HG02852 (cell line): ENCODE results near the gene NXT2.
"Not testable (repeated sequence)": the region's sequence is repeated elsewhere in the genome, so short reads cannot be mapped to it uniquely, and the experiment has no call there.

ENCODE experiments used
- ATAC-seq: cut with Tn5 transposase; IDR thresholded peaks from one replicate; pipeline ENCODE4 v1.9.1; 2021; ENCODE audit warnings: mild to moderate bottlenecking, moderate library complexity; ENCODE audit not compliant: unreplicated experiment

NXT2 gene

DNA sequence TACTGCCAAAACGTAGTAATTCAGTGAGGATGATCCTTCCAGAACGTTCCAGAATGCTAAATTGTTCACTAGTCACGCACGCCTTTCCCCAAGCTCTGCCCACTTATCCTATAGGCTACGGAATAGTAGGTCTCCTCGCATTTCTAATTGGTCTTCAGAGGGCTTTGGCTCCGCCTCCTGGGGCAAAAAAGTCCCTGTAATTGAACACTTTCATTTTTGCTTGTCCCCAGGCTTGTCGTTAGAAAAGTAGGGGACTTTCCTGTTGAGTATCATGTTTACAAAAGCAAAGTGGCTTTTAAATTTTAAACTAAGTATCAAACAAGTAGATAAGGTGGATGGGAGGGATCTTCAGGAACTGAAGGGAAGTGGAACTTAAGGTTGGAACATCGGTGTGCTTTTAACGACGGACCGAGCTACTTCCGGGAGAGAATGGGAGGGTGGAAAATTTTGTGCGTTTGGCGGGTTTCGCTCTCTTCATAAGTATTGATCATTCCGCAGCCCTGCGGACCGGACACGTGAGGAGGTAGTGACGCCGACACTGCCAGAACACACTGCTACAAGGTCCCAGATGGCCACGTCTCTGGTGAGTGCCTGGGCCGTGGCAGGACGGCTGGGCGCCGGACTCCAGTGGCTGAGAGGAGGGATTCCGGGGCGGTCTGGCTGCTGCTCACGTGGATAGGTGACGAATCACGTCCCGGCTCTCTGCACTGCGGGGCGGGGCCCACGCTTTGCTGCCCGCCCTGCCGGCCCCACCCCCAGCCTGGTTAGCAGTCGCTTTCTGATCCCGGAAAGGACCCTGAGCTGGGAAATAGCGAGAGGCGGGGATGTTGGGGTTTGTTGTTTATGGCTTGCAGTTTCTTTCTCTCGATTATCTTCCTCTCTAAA lies at the start of gene NXT2:
TSS of gene NXT2 (plus strand) at position 406 of the 885 bp plus-strand sequence. CDS start at position 569, 163 bp downstream.
- peak; percentile 96 for ATAC-seq

DNA sequence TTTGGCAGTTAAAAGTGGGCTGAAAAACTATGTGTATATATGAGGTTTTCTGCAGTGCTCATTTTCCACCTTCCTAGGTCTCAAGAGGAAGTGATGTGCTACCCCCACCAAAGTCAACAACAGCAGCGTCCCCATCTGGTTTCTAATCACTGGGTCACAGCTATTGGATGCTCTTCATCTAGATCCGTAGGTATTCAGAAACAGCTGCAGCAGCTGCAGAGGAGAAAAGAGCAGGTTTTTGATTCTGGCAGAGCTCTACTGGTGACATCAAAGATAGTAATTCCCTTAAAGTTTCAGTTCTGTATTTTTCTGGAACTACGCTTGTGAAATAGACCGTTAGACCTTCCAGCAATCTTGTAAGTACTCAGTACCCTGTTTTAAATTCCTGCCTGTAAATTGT lies 49.0 kb upstream of the NXT2 start:
- ATAC-seq = peak; percentile 43

DNA sequence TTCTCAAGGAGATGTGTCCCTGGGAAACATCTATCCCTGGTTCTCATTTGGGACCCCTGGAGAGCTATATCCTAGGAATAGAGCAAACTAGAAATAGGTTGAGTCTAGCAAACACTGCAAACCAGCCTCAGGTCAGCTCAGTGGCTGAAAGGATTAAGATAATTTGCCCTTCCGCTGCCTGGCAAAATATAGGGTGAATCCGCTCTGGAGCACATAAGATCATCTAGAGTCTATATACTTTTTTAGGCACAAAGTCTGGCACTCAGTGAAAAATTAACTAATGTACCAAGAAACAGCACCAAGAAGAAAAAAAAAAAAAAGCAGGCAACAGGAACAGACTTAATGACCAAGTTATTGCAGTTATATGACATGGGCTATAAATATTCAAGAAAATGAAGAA lies 47.5 kb upstream of the NXT2 start:
- ATAC-seq = no peak

DNA sequence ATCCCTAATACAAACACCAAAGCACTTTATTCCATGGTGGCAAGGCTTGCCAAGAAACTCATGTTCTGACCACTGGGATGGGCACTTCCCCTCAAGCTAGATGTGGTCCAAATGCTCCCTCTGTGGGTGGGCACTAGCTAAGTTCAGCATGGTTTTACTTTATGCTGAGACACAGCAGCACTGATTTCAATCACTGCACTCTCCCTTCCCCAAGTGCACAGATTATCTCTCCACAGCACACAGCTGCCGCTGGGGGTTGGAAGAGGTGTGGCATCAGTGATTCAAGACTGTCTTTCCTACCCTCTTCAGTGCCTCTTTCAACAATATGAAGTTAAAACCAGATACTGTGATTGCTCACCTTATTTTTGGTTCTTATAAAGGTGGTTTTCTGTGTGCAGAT lies 38.2 kb upstream of the NXT2 start:
- no peak for ATAC-seq

DNA sequence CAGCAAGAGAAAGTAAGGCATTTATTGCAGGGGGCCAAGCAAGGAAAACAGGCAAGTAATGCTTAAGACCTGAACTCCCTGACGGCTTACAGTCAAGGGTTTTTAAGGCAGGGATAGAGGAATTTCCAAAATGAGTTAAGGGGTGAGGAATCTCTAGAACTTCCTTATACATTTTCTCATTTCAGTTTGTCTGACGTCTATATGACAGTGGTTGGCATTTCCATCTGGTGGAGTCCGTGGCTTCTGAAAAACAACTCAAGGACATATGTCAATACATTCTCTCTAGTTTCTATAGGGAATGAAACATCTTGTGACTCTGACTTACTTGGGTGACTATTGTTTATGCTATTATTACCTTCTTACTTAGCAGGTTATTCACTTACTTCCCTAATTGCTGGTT lies 35.5 kb upstream of the NXT2 start:
- no peak for ATAC-seq

DNA sequence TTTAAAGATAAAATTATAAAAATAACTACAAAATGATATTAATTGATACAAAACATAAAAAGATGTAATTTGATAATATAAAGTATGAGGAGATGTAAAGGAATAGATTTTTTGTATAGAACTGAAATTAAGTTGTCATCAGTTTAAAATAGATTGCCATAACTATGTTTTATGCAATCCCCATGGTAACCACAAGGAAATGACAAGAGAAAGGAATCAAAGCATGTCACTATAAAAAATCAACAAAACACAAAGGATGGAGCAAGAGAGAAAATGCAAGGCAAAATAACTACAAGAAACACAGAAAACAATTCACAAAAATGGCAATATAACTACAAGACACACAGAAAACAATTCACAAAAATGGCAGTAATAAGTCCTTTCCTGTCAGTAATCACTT lies 27.7 kb upstream of the NXT2 start:
- ATAC-seq = no peak

DNA sequence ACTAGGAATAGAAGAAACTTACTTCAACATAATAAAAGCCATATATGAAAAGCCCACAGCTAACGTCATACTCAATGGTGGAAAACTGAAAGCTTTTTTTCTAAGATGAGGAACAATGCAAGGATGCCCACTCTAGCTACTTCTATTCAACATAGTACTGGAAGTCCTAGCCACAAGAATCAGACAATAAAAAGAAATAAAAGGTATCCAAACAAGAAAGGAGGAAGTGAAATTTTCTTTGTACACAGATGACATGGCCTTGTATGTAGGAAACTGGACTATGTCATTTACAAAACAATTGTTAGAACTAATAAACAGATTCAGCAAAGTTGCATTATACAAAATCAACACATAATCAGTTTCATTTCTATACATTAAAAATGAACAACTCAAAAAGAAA lies 25.5 kb upstream of the NXT2 start:
- no peak for ATAC-seq

DNA sequence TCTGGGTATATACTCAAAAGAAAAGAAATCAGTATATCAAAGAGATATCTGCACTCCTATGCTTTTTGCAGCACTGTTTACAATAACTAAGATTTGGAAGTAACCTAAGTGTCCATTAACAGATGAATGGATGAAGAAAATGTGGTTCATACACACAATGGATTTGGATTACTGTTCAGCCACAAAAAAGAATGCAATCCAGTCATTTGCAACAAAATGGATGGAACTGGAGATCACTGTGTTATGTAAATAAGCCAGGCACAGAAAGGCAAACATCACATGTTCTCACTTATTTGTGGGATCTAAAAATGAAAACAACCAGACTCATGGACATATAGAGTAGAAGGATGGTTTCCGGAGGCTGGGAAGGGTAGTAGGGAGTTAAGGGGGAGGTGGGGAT lies 17.6 kb upstream of the NXT2 start:
- ATAC-seq = no peak

DNA sequence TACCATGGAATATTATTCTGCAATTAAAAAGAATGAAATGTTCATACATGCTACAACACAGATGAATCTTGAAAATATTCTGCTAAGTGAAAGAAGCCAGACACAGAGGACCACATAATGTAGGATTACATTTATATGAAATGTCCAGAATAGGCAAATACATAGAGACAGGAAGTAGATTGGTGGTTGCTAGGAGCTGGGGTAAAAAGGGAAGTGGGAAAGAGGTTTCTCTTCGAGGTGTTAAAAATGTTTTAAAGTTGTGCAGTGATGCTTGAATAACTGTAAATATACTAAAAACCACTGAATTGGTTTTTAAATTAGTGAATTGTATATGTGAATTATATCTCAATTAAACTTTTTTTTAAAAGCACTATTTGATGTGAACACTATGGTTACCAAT lies 3.6 kb upstream of the NXT2 start:
- no peak for ATAC-seq

DNA sequence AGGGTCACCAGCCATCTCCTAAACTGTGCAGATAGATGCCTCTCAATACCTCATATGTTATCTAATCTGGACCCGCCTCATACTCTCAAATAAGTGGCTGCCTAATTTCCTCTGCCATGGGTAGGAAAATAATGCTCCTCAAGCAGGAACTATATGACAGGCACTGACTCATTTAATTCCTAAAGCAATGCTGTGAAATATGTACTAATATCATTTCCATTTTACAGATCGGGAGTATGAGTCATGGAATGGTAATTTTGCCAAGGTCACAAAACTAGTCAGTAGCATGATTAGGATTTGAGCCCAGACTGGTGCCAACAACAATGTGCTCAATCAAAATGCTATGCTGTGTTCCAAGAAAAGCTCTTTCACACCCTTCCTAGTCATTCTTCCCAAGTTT lies 3.0 kb upstream of the NXT2 start:
- ATAC-seq = no peak

DNA sequence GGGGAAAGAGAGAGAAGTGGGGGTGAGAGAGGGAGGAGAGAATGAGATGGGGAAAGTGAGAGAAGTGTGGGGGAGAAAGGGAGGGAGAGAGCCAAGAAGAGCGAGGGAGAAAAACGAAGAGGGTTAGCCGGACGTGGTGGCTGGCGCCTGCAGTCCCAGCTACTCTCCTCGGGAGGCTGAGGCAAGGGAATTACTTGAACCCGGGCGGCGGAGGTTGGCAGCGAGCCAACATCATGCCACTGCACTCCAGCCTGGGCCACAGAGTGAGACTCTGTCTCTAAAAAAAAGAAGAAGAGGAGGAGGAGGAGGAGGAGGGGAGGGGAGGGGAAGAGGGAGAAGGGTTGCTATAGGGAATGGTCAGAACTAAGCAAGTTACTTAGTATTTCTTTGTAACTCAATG lies 1.7 kb upstream of the NXT2 start:
- no peak for ATAC-seq

DNA sequence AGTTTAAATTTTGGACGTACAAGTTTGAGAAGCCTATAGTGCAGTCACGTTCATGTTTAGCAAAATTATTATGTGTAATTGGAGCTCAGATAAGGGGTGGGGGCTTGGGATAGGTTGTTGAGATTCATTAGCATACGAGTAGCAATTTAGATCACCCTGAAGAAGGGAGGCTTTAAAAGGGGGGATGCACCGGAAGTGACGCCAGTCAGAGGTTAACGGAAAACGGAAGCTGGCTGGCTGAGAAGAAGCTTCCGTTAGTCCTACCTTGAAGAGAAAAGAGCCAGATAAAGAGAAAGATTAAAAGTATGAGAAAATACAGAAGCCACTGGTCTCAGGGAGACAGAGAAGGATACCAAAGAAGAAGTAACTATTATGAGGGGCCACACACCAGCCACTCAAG lies 1.1 kb upstream of the NXT2 start:
- no peak for ATAC-seq

DNA sequence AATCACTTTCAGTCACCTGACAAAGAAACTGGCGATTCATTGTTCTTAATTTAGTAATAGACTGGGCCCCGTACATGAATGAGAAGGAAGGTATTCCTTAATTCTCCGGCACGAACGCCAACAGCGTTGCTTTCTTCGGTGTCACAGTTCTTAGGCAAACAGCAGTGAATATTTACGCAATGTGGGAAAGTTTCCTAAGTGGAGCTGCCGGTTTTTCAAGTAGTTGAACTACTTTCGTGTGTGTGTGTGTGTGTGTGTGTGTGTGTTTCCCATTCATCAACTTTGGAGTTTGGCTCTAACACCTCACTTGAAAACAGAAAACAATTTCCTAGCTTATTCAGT lies 651 bp downstream of the NXT2 start:
- ATAC-seq = no peak

DNA sequence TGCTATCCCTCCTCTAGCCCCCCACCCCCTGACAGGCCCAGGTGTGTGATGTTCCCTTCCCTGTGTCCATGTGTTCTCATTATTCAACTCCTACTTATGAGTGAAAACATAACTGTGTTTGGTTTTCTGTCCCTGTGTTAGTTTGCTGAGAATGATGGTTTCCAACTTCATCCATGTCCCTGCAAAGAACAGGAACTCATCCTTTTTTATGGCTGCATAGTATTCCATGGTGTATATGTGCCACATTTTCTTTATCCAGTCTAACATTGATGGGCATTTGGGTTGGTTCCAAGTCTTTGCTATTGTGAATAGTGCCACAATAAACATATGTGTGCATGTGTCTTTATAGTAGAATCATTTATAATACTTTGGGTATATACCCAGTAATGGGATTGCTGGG lies 2.4 kb downstream of the NXT2 start:
- not testable (repeated sequence) for ATAC-seq

DNA sequence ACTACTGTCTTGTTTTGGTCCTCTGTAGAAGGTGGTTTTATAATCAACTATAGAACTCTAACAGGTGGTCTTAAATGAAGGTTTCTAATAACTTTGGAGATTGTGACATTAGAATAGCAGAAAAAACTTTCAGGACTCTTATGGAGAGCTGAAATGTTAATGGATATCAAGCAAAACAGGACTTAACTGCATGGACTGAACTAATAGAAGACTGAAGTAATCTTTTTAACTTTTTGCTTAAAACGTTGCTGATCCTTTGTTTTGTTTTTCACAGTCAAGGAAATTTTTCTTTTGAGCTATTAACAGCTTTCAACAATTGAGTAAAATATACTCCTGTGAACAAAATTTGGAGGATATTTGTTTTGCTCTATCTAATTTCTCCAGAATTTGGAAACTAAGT lies 17.2 kb downstream of the NXT2 start:
- ATAC-seq = no peak

DNA sequence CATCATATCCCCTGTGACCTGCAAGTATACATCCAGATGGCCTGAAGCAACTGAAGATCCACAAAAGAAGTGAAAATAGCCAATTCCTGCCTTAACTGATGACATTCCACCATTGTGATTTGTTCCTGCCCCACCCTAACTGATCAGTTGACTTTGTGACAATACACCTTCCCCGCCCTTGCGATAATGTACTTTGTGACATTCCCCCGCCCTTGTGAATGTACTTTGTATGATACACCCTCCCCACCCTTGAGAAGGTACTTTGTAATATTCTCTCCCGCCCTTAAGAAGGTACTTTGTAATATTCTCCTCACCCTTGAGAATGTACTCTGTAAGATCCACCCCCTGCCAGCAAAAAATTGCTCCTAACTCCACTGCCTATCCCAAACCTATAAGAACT lies 39.4 kb downstream of the NXT2 start:
- not testable (repeated sequence) for ATAC-seq

DNA sequence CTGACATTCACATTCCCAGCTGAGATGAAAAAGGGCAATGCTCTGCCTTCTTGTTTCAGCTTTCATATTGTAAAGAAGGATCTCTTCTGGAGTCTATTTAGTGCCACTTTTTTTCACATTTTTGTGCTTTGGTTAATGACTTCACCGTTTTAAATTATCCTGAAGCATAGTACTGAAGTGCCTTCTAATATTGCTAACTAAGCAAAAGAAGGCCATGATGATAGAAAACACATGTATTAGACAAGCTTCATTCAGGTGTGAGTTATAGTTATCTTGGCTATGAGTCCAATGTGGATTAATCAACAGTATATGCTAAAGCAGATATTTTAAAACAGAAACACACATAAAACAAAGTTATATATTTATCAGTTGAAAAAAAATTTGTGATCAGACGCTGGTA lies 40.4 kb downstream of the NXT2 start:
- no peak for ATAC-seq

DNA sequence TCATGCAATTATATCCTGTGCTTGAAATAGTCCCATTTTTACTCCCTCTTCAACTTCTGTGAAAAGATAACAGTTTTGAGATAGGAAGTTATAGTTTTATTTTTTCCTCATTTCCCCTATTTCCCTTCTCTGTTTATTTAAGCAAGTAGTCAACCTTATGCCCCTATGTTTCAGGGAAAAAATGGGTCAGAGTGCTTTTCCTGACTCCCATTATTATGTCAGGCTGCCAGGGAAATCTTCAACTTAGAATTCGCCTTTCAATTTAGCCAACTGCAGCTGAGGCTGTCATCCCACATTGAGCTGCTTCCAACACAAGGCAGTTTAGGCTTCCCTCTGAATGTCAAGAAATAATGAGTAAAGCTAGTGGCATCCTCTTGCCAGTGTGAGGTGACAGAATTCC lies 42.3 kb downstream of the NXT2 start:
- ATAC-seq = no peak

DNA sequence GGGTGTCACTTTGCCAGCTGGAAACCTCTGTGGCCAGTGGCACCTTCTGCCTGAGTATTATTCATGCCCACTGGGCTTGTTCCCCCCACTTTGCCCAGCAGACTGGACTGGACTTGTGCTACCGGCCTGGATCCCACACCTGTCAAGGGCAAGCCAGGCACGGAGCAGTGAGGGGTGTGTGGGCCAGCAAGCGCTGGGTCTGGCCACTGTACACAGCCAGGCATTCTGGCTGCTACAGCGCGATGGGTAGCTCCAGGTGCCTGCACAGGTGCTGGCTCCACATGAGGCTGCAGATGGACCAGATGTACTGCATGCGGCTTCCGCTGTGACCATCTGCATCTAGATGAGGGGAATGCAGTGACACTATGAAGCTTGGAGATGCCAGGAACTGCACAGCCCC lies 48.8 kb downstream of the NXT2 start:
- ATAC-seq = no peak

DNA sequence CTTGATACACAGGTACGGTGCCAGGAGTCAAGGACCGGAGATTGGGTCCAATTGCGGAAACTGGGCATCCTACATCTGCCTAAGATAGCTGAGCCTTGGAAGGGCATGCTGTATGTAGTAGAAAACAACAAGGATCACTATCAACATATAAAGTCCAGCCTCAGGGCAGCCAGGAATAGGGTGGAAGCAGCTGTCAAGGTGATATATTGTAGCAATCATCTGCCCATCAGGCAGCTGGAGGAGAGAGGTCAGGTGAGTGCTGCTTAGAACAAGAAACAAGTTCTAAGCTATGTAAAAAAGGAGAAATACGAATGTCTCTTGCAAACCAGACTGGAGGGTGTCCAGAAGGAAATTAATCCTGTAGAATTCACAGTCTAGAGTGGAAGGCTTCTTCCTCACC lies 53.5 kb downstream of the NXT2 start:
- no peak for ATAC-seq
